Epithelial cell of esophagus (primary cell): ENCODE results near the gene TMEM272.

ENCODE experiments used
- DNase-seq: peaks from one replicate; pipeline ENCODE4 v3.0.0; 2010; ENCODE audit warnings: low read depth
- H3K4me3 ChIP-seq: 2 replicates; pipeline ENCODE4 v1.5.1; 2011; ENCODE audit warnings: mild to moderate bottlenecking, low read length, control low read depth
- CTCF ChIP-seq: IDR thresholded peaks from 2 replicates; pipeline ENCODE4 v1.5.1; 2011; ENCODE audit warnings: low read depth, mild to moderate bottlenecking, low read length, control low read depth, inconsistent platforms; ENCODE audit not compliant: insufficient read depth; ENCODE audit errors: missing control alignments

Gene TMEM272

GRCh38 chr13:51821606-51822005, 23.4 kb downstream of the TMEM272 start:
- TF ChIP-seq CTCF = no peak
- DNase-seq = no peak
- no peak overlapping the region for H3K4me3 ChIP-seq

- no peak for DNase-seq
- no peak overlapping the region for H3K4me3 ChIP-seq
- no peak for TF ChIP-seq CTCF
Observed at GRCh38 chr13:51820016-51820597, 24.9 kb downstream of the TMEM272 start.

DNA sequence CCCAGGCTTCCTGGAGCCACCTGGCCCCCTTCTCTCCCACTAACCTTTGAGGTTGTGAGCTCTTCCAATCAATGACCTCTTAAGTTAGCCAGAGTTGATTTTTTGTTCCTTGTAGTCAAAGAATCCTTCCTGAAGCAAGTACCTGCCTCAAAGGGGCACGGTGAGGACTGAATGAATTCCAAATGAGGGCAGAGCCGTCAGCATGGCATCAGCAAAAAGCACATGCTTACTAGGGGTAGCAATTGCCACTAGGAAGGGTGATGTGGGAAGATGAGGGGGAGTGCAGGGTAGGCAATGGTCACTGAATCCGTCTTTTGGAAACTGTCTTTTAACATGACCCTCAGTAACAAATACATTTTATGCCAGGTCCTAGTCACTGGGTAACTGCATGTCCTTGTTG, 25.4 kb downstream of the TMEM272 start:
- H3K4me3 ChIP-seq = no peak overlapping the region
- DNase-seq = no peak
- no peak for TF ChIP-seq CTCF

DNA sequence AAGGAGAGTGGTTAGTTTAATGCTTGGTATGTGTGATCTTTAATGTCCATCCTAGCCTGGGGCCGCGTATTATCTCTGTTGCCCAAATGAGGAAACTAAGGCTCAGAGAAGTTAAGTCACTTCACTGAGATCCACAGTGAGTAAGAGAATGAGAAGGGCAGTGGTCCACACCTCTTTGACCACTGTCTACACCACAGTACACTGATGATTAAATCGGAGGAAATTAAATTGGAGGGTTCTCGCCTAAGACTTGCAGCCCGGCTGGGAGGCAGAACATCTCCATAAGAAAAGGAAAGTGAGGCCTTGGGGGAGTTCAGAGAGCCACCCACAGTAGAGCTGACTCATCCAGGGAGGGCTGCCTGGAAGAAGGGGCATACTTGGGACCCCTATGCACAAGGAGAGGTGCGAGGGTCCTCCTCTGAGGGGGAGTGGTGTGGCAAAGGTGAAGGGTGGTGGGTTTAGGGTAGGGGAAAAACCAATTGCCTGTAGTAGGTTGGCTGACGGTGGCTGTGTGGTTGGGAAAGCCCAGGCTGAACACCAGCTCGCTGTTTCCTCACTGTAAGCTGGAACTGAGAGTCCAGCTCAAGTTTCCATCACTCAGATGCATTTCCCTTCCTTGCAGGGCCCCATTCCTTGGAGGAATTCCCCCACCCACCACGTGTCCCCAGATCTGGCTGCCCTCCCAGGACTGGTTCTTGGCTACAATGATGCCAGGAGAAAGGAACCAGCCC, 26.0 kb downstream of the TMEM272 start:
- no peak for DNase-seq
- H3K4me3 ChIP-seq = no peak overlapping the region
- TF ChIP-seq CTCF = no peak

DNA sequence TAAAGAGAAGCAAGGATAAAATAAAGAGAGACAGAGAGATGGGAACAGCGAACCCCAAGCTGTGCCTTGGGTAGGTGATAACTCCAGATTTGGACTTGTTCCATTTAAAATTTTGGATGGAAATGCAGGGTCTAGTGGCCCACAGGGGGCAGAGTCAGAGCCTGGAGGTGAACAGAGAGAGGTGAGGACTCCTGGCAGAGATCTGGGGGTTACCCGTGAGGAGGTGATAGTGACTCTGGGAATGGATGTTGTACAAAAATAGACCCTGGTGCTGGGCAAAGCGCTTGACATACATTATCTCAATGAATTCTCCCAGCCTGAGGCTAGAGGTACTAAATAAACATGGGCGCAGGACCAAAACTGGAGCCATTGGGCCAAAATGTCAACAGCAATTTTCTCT, 26.7 kb downstream of the TMEM272 start:
- DNase-seq = no peak
- no peak for TF ChIP-seq CTCF
- H3K4me3 ChIP-seq = no peak overlapping the region

DNA sequence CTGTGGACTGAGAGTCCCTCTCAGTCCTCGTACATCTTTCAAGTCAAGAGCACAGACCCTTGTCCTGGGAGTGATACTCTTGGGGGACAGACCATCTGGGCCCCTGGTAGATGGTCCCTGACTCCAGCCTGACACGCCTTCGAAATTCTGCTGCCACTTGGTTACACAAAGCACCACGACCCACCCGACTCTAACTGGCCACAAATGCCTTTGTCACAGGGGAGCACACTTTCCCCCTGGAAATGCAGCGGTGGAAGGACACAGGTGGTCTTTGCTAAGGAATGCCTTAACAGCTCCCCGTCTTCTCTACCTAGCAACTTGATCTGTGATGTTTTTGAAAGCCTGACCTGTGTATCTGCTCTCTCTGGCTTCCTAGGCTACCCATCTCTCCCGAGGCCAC, 27.3 kb downstream of the TMEM272 start:
- TF ChIP-seq CTCF = no peak
- DNase-seq = no peak

More for the DNA sequence above, 27.3 kb downstream of the TMEM272 start:
- no peak overlapping the region for H3K4me3 ChIP-seq
